GM18951 (cell line): ENCODE results near the gene BRCA1.
"Not testable (repeated sequence)": the region's sequence is repeated elsewhere in the genome, so short reads cannot be mapped to it uniquely, and the experiment has no call there.

ENCODE experiments used
- POLR2A ChIP-seq: IDR thresholded peaks from 4 replicates; pipeline ENCODE4 v1.6.1; 2011; ENCODE audit warnings: mild to moderate bottlenecking; ENCODE audit not compliant: insufficient read length, insufficient read depth; ENCODE audit errors: extremely low read depth
- in situ Hi-C: fragments of 300-500 bp; cut with MboI; formaldehyde crosslinking; loops from one replicate; pipeline ENCODE4 v1.12.0; 2022; ENCODE audit warnings: low sequenced_read_pairs, mixed read lengths, inconsistent platforms; ENCODE audit not compliant: unreplicated experiment

The BRCA1 gene

GRCh38 chr17:43143201-43143600, 18.0 kb upstream of the BRCA1 start:
- TF ChIP-seq POLR2A, result no peak
- in situ Hi-C loops, result no loop called here

- no peak for TF ChIP-seq POLR2A
- in situ Hi-C loops, result no loop called here
Measured at GRCh38 chr17:43142153-43142552, 17.0 kb upstream of the BRCA1 start.

GRCh38 chr17:43140396-43141332, 15.5 kb upstream of the BRCA1 start:
- in situ Hi-C loops, result no loop called here
- no peak for TF ChIP-seq POLR2A

- in situ Hi-C loops, result not testable (repeated sequence)
Measured at GRCh38 chr17:43138531-43138930, 13.4 kb upstream of the BRCA1 start.

- in situ Hi-C loops, result not testable (repeated sequence)
Measured at GRCh38 chr17:43136574-43136973, 11.4 kb upstream of the BRCA1 start.

- in situ Hi-C loops, result no loop called here
- TF ChIP-seq POLR2A, result no peak
Measured at GRCh38 chr17:43135454-43135819, 10.3 kb upstream of the BRCA1 start.

GRCh38 chr17:43134774-43135453, 9.8 kb upstream of the BRCA1 start:
- in situ Hi-C loops, result no loop called here
- TF ChIP-seq POLR2A, result no peak

- in situ Hi-C loops, result not testable (repeated sequence)
Measured at GRCh38 chr17:43133439-43133838, 8.3 kb upstream of the BRCA1 start.

GRCh38 chr17:43132117-43132516, 7.0 kb upstream of the BRCA1 start:
- no peak for TF ChIP-seq POLR2A
- in situ Hi-C loops, result no loop called here

- no peak for TF ChIP-seq POLR2A
Measured at GRCh38 chr17:43129671-43130010, 4.5 kb upstream of the BRCA1 start.

GRCh38 chr17:43127333-43127876, 2.2 kb upstream of the BRCA1 start:
- in situ Hi-C loops, result not testable (repeated sequence)

More at GRCh38 chr17:43129671-43130010, 4.5 kb upstream of the BRCA1 start:
- in situ Hi-C loops, result no loop called here

- TF ChIP-seq POLR2A, result no peak
- in situ Hi-C loops, result no loop called here
Measured at GRCh38 chr17:43126911-43127290, 1.7 kb upstream of the BRCA1 start.

GRCh38 chr17:43125967-43126910, 1.1 kb upstream of the BRCA1 start:
- no peak for TF ChIP-seq POLR2A
- in situ Hi-C loops, result no loop called here
